GM19467 (cell line): ENCODE measurements around the gene ADRA1B.

Experiments used
- ATAC-seq: cut with Tn5 transposase; IDR thresholded peaks from one replicate; pipeline ENCODE4 v1.9.1; 2021; ENCODE audit warnings: mild to moderate bottlenecking, moderate library complexity; ENCODE audit not compliant: unreplicated experiment

The ADRA1B gene

GRCh38 chr5:159923008-159923407, 6.7 kb downstream of the ADRA1B start:
- ATAC-seq, result no peak

- ATAC-seq, result no peak
Observed at GRCh38 chr5:159928122-159928909, 12.0 kb downstream of the ADRA1B start.

DNA sequence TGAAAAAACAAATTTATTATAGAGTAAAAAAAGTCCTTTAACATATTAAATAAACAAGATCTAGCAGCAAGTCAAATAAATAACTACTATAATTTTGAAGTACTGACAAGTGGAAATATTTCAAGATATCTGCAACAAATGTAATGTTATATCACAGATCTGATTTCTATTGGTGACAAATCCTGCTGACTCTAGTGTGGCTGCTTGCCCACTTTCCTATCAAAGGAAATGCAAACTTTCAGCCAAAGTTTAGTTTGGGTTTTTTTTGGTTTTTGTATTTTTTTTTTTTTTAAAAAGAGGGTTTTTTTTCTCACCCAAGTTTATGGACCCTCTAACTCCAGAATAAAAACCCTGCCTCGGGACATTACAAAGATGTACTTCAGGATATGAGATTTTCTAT, 12.9 kb downstream of the ADRA1B start:
- no peak for ATAC-seq

DNA sequence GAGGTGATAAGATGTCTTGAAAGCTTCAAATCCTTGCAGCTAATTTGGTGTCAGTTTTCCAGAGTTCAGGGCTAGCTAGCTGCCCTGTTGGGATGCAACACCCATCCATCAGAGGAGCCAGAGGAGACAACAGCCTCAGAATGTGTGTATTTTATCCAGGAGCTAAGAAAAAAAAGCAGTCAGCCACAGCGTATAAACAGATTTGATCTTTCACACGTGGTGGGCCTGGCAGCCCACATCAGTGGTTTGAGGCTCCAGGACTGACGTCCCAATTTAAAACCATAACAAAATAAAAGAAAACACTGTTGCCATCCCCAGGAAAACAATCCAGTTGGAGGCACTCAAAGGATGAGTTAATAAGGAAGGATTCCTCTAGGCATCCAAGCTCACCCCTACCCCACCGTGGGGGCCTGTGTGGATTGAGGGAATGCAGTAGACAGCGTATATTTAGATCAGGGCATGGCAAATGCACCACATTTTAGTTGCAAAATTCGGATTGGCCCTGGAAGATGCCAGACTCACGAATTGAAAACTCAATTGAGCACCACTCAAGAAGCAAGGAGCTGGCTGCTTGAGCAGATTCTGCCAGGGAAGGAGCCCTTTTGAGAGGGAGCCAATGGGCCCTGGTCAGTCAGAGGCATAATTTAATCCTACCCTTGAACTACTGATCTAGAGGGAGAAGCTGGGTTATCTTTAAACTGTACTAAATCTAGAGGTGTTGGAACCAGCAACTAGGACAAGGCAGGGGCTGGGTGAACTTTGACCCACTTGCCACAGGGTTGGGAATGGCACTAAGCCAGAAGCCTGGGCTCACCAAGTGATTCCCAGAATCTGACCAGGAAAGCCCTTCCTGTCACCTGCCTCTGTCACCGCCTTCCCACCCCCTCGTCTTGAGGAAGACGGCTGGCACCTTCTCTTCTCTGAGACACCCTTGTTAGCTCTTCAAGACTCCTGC, 17.5 kb downstream of the ADRA1B start:
- no peak for ATAC-seq

DNA sequence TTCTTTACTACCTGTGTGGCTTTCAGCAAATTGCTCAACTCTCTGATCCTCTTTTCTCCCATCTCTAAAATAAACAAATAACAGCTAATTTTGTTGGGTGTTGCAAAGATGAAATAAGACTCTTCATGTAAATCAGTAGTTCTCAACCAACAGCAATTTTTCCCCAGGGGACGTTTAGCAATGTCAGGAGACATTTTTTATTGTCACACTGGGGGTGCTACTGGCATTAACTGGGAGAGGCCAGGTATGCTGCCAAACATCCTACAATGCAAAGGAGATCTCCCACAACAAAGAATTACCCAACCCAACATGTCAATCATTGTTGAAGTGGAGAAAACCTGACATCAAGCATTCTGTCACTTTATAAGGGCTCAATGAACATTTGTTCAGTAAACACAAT, 19.7 kb downstream of the ADRA1B start:
- ATAC-seq, result no peak

DNA sequence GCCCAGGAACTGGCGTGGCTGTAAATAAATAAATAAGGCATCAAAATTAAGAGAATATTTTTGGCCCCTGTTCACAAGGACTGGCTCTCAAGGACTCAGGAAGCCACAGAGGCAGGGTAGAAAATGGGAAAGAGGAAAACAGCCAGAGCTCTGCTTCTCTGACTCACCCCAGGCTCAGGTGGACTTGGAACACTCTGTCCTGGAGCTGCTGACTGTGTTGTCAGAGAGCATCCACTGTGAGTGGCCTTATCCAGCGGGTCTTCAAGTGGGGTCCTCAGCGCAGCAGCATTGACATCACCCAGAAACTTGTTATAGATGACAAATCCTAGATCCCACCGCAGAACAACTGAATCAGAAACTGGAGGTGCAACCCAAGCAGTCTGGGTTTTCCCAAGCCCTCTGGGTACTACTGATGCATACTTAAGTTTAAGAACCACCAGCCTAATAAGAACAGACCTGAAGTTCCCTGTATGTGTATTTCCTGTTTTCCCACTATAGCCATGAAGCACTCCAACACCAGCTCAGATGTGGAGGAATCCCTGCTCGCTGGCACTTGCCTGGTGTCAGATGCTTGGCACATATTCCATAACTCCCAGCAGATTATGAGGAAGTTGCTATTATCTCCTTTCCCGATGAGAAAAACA, 20.5 kb downstream of the ADRA1B start:
- ATAC-seq, result no peak

DNA sequence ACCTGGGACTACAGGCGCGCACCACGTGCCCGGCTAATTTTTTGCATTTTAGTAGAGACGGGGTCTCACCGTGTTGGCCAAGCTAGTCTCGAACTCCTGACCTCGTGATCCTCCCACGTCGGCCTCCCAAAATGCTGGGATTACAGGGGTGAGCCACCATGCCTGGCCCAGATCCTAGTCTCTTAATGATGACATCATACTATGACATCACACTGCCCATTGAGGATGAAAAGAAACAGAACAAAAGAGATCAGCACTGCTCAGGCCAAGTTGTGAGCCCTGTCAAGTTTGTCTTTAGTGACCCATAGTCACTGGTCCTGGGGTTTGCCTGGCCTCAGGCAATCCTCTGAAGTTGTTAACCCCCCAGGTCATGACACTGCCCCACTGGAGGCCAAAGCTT, 21.3 kb downstream of the ADRA1B start:
- no peak for ATAC-seq

DNA sequence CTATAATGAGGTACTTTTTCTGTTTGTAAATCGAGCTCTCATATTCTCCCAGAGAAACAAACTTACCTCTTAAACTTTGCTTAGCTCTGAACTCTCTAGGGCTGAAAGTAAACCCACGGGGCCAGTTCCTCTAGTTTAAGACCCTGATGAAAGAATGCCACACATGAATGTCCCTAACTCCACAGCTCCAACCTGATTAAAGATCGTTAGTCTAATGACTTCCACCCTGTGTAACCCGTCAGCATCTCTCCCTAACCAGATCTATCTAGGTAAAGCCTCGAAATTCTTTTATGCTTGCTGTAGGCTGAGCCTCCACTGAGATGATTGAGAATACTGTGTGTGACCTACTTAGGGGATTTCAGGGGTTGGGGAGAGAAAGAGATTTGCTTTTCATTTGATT, 27.0 kb downstream of the ADRA1B start:
- no peak for ATAC-seq

- ATAC-seq, result no peak
Observed at GRCh38 chr5:159944056-159944600, 27.8 kb downstream of the ADRA1B start.

DNA sequence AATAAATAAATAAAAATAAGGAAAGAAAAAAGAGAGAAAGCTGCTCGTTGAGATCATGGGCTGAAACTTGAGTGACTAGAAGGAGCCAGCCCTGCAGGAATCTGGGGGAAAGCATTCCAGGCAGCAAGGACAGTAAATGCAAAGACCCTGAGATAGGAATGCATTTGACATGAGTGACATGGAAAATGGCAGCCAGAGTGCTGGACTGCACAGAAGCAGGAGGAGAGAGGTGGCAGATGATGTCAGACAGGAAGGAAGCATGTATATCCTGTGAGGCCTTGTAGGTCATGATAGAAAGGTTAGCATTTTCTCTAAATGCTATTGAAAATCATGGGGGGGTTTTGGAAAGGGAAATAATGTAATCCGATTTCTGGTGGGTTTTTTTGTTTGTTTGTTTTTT, 29.1 kb downstream of the ADRA1B start:
- ATAC-seq, result no peak

DNA sequence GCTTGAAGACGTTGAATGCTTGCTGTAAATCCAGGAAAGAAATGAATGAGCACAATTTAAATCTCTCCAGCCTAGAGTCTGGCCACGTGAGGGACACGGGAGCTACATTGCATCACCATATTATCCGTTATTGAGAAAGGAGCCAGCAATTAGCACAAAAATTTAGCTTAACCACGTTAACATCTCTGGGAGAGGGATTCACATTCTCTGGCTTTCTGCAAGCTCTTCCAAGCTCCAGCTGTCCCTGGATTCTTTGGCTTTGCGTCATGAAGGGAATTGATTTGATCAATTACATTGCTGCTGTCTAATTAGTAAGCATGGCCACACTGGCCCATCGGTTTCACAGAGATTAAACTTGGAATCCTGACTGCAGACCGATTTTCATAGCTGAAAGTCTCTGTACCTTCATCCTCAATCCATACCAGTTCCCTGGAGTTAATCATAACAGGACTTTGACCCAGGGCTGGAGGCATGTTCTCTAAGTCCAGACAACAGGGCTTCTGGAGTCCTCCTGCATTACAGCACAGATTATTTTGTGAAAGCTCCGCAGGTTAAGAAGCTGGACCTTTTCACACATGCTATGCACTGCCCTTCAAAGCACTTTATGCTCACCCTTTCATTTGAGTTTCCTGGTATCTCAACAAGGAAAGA, 31.6 kb downstream of the ADRA1B start:
- ATAC-seq, result no peak

DNA sequence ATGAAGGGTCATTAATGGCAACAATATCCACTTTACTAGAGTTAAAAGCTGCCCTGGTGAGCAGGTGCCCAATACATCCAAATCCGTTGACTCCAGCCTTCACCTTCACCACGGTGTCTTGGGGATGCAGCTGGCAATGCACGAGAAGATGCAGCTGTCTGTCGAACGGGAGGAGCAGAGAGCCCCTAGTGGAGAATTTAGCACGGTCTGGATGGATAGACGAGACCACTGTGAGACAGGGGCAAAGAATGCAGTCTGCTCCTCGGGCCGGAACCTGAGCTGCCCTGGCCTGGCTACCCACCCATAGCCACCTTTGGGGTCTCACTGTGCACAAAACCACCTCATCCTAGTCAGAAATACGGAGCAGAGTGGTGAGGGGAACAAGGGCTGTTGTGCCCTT, 35.1 kb downstream of the ADRA1B start:
- ATAC-seq, result no peak

- ATAC-seq, result no peak
Observed at GRCh38 chr5:159951834-159952233, 35.6 kb downstream of the ADRA1B start.

DNA sequence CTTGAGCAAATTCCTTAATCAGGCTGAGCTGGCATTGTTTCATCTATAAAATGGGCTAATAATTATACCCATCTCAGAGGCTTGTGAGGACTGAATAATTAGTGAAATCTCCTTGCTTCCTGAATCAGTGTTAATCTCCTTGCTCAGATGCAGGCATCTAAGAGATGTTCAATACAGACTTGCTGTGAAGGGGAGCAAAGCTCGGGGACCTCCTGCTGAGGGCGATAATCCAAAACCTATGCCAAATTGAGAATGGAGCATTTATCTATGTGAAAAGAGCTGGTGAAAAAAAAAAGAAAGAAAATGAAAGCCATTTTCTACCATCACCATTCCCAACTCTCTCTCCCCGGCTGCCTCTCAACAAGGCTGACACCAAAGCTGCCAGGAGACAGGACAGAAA, 37.3 kb downstream of the ADRA1B start:
- no peak for ATAC-seq

- no peak for ATAC-seq
Observed at GRCh38 chr5:159955056-159955624, 38.9 kb downstream of the ADRA1B start.

- ATAC-seq, result no peak
Observed at GRCh38 chr5:159956074-159956473, 39.8 kb downstream of the ADRA1B start.

GRCh38 chr5:159961176-159962160, 45.2 kb downstream of the ADRA1B start:
- ATAC-seq, result no peak

DNA sequence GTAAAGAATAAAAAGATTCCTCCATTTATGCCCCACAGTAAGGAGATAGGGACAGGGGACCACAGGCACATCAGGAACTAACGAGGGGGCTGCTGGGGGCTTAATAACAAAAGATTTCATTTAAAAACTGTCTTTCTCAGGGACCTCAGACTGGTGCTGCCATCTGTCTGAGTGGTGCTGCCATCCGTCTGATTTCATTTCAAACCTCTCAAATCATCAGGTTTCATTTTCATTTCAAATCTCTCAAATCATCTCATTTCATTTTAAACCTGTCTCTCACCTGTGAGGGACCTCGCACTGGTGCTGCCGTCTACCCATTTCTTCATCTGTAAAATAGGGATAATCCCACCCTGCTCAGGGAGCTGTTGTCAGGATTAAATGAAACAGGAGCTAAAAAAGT, 45.9 kb downstream of the ADRA1B start:
- ATAC-seq, result no peak

- ATAC-seq, result no peak
Observed at GRCh38 chr5:159963935-159964334, 47.7 kb downstream of the ADRA1B start.
